OCI-M2 (cell line): ENCODE measurements around the gene STPG3.

Experiments used
- DNase-seq: peaks from one replicate; lab custom pipeline; 2025; ENCODE audit not compliant: unreplicated experiment; lab: John Stamatoyannopoulos, UW

The STPG3 gene

GRCh38 chr9:137278061-137278701, 27.1 kb downstream of the STPG3 start:
- no peak for DNase-seq

GRCh38 chr9:137278721-137279711, 27.9 kb downstream of the STPG3 start:
- no peak for DNase-seq

GRCh38 chr9:137279741-137280473, 28.8 kb downstream of the STPG3 start:
- no peak for DNase-seq

- no peak for DNase-seq
Observed at GRCh38 chr9:137280474-137281344, 29.6 kb downstream of the STPG3 start.

- DNase-seq = no peak
Observed at GRCh38 chr9:137281345-137282116, 30.4 kb downstream of the STPG3 start.

GRCh38 chr9:137286975-137287383, 35.9 kb downstream of the STPG3 start:
- no peak for DNase-seq

GRCh38 chr9:137293094-137293481, 42.0 kb downstream of the STPG3 start:
- DNase-seq = no peak

- DNase-seq = no peak
Observed at GRCh38 chr9:137293482-137294090, 42.5 kb downstream of the STPG3 start.

GRCh38 chr9:137294091-137294680, 43.1 kb downstream of the STPG3 start:
- DNase-seq = no peak

GRCh38 chr9:137294681-137295237, 43.7 kb downstream of the STPG3 start:
- DNase-seq = no peak

GRCh38 chr9:137295238-137295811, 44.2 kb downstream of the STPG3 start:
- DNase-seq = no peak

- no peak for DNase-seq
Observed at GRCh38 chr9:137295849-137296669, 45.0 kb downstream of the STPG3 start.

- DNase-seq = no peak
Observed at GRCh38 chr9:137296670-137297664, 45.9 kb downstream of the STPG3 start.

- DNase-seq = no peak
Observed at GRCh38 chr9:137297966-137298365, 46.9 kb downstream of the STPG3 start.

- no peak for DNase-seq
Observed at GRCh38 chr9:137298401-137299202, 47.5 kb downstream of the STPG3 start.

GRCh38 chr9:137299203-137299565, 48.1 kb downstream of the STPG3 start:
- no peak for DNase-seq
